SKM-1 treated with dmso at 0.1 percent for 144 hours (cell line): ENCODE data around the gene PGBD2.
"Not testable (repeated sequence)": the region's sequence is repeated elsewhere in the genome, so short reads cannot be mapped to it uniquely, and the experiment has no call there.

Experiments
- DNase-seq: peaks from one replicate; lab custom pipeline; 2025; ENCODE audit not compliant: unreplicated experiment; lab: John Stamatoyannopoulos, UW

PGBD2 gene

GRCh38 chr1:248886237-248886895 lies 19.7 kb upstream of the PGBD2 start:
- DNase-seq: no peak

- DNase-seq: not testable (repeated sequence)
Observed at GRCh38 chr1:248889914-248890243, 16.2 kb upstream of the PGBD2 start.

- DNase-seq: no peak
Observed at GRCh38 chr1:248890549-248891498, 15.2 kb upstream of the PGBD2 start.

- DNase-seq: no peak
Observed at GRCh38 chr1:248891758-248892157, 14.3 kb upstream of the PGBD2 start.

DNA sequence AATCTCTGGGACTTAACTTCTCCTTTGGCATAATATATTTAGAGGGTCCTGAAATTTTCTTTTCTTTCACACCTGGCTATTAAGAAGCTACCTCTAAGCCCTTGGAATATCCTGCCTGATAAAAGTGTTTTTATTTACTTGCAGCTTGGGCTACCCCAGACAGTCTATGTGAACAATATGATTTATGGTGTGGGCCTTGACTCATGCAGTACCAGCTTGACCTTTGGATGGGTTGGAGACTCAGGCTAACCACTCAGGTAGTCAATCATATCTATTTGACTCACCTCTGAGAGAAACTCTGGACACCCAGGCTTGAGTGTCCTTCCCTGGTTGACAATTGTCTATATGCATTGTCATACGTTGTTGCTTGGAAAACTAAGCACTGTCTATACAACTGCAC lies 13.4 kb upstream of the PGBD2 start:
- no peak for DNase-seq

DNA sequence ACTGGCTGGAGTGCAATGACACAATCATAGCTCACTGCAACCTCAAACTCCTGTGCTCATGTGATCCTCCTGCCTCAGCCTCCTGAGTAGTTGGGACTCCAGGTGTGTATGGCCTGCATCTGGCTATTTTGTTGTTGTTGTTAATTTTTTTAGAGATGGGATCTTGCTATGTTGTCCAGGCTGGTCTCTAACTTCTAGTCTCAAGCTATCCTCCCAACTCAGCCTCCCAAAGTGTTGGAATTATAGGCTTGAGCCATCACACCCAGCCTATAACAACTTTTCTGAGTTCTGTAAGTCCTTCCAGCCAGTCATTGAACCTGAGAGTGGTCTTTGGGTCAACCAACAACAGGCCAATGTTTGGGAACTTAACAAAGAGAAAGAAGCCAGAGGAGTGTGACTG lies 11.2 kb upstream of the PGBD2 start:
- no peak for DNase-seq

GRCh38 chr1:248897412-248898337 lies 8.4 kb upstream of the PGBD2 start:
- DNase-seq: no peak

- no peak for DNase-seq
Observed at GRCh38 chr1:248900637-248901036, 5.4 kb upstream of the PGBD2 start.

- no peak for DNase-seq
Observed at GRCh38 chr1:248901578-248901977, 4.5 kb upstream of the PGBD2 start.

DNA sequence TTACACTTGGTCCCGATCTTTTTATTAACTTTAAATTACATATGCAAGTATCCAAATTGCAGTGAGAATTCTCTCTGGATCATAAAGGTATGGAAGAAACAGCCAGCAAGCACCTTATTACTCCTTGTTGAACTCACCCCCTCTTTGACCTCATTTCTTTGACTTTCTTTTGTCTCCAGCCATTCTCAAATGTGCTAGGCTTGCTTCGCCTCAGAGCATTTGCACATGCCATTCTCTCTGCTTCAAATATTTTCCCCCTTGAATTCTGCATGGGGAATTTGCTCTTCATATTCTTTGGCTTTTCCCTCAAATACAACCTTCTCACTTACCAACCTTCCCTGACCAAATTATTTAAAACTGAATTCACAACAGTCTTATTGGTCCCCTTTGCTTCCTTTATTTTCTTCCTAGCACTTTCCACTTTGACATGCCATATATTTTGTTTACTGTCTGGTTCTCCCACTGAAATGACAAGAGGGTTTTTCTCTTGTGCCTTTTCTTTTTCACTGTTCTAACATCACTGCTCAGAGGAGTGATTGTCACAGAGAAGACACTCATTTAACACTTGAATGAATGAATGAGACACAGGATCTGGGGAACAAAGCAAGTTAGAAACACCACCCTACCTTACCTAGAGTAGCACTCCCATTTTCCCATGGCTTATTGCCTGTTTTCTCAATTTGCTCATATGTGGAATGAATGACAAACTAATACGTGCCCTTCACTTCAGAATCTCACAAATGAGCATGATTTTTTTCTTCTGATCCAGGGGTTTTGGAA lies 1.4 kb upstream of the PGBD2 start:
- DNase-seq: no peak

GRCh38 chr1:248905662-248906008 lies 400 bp upstream of the PGBD2 start:
- DNase-seq: no peak

- no peak for DNase-seq
Observed at GRCh38 chr1:248906753-248907661, 972 bp downstream of the PGBD2 start.

DNA sequence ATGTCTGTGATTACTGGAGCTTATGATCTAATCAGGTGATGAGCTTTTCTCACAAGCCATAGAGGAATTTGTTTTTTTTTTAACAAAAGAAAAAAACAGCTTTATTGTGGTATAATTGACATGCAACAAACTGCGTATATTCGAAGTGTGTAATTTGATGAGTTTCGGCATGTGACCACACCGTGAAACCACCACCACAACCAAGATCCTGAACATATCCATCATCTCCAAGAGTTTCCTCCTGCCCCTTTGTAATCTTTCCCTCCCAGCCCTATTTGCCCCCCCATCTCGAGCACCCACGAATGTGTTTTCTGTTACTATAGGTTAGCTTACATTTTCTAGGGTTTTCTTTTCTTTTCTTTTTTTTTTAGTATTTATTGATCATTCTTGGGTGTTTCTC lies 4.7 kb downstream of the PGBD2 start:
- DNase-seq: no peak

- DNase-seq: no peak
Observed at GRCh38 chr1:248913933-248914332, 7.9 kb downstream of the PGBD2 start.

DNA sequence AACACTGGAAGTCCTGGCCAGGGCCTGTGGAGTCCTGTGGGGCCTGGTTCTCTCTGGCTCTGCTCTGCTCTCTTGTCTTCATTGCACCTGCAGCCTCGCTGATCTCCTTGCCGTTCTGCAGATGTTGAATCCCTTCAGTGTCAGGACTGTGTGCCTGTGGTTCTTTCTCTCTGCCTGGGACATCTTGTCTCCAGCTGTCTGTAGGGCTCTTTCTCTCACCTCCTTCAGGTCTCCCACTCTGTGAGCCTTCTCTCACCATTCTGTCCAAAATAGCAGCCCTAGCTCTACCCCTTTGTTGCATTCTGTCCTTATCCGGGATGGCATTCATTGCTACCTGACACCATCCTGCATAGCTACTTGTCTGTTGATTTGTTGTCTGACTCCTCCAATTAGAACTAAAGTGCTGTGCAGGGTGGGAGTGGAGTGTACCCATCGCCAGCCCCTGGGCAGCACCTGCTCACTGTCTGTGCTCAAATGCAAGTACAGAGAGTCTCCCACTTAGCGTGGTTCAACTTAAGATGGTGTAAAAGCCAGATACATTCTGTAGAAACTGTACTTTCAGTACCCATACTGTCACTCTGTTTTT lies 8.9 kb downstream of the PGBD2 start:
- no peak for DNase-seq

- DNase-seq: no peak
Observed at GRCh38 chr1:248918131-248918530, 12.1 kb downstream of the PGBD2 start.

DNA sequence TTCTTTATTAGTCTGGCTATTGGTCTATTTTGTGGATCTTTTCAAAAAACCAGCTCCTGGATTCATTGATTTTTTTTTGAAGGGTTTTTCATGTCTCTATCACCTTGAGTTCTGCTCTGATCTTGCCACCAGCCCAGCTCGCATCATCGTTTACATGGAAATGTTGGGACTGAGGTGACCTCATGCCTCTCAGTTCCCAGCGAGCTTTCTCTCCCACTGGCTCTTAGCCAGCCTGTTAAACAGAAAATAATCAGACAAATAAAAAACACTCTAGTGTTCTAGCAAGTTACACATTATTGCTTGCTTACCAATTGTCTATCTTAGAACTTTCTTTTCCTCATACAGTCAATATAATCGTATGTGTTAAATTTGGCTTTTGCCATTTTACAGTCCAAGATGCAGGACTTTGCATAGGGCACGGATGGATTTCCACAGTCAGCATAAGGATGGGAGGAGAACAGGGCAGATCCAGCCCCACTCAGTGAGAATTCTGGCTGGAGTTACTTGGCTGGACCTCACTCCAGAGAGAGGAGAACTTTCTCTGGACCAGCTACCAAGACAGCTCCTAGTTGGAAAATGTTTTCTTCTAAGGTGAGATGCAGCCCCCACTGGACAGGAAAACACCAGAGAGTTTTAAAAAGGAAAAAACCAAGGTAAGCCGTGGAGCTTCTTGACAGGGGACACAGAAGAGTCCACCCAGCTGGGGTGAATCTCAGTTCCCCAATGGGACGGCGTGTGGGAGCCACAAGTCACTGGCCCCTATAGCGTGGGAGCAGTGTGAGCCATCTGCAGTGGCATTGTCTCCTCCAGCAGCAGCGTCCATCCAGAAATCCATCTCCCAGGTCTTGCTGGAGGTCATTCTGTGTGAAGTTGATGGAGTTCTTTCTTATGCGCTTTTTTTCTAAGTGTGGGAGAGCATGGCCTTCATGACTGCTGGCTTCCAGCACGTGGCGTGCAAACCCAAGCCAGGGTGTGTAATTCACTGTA lies 17.6 kb downstream of the PGBD2 start:
- DNase-seq: no peak
